ENCODE measurements around the gene IQGAP2.

Gene IQGAP2

GRCh38 chr5:76717222-76718083 lies 314.4 kb downstream of the IQGAP2 start:
- Histone ChIP-seq H3K9me2 (replicated peaks; ENCODE audit: low read depth, low read length) (no peaks in the 10 kb centered on the region), H3K36me3 (ENCODE audit: insufficient read depth, low read length) (no peaks in the 10 kb centered on the region), H3K4me2 (ENCODE audit: low read depth, low read length, poor library complexity, severe bottlenecking) (peak overlapping the region; percentile 82), H3K9me3 (ENCODE audit: insufficient read depth, low read depth, low read length) (no peaks in the 10 kb centered on the region), H3K4me3 (ENCODE audit: low read length, poor library complexity, severe bottlenecking) (peak overlapping the region; percentile 93), H4K20me1 (ENCODE audit: insufficient read depth, low read length, poor library complexity, severe bottlenecking) (peaks cover 46% of the 10 kb centered on the region), H3K4me1 (ENCODE audit: insufficient read depth, low read length, poor library complexity, severe bottlenecking) (peaks cover 65% of the 10 kb centered on the region), H3K79me2 (ENCODE audit: insufficient read depth, low read length) (peaks cover 64% of the 10 kb centered on the region), H3K9ac (ENCODE audit: low read depth, low read length, poor library complexity, severe bottlenecking) (peak overlapping the region; percentile 90), H2AFZ (ENCODE audit: low read length) (0 out of 2 replicates have a peak overlapping the region, but pooled peaks have one; percentile 99), H3F3A (ENCODE audit: low read depth) (no peaks in the 10 kb centered on the region), H3K27me3 (ENCODE audit: insufficient read depth, low read length, poor library complexity, severe bottlenecking) (no peaks in the 10 kb centered on the region)
- TF ChIP-seq EZH2phosphoT487 (IDR thresholded peaks at IDR 0.05; ENCODE audit: borderline replicate concordance) (no peak), CTCF (conservative IDR thresholded peaks at IDR 0.05; ENCODE audit: low read length) (no peak)

GRCh38 chr5:76718381-76718832 lies 315.3 kb downstream of the IQGAP2 start:
- Histone ChIP-seq H3K9ac (ENCODE audit: low read depth, low read length, poor library complexity, severe bottlenecking) (peak overlapping the region; percentile 90), H3K4me2 (ENCODE audit: low read depth, low read length, poor library complexity, severe bottlenecking) (peak overlapping the region; percentile 82), H3K9me3 (ENCODE audit: insufficient read depth, low read depth, low read length) (no peaks in the 10 kb centered on the region), H3K79me2 (ENCODE audit: insufficient read depth, low read length) (peaks cover 73% of the 10 kb centered on the region), H3K36me3 (ENCODE audit: insufficient read depth, low read length) (no peaks in the 10 kb centered on the region), H2AFZ (ENCODE audit: low read length) (no peak overlapping the region), H3F3A (ENCODE audit: low read depth) (no peaks in the 10 kb centered on the region), H3K4me1 (ENCODE audit: insufficient read depth, low read length, poor library complexity, severe bottlenecking) (peaks cover 66% of the 10 kb centered on the region), H3K27me3 (ENCODE audit: insufficient read depth, low read length, poor library complexity, severe bottlenecking) (no peaks in the 10 kb centered on the region), H4K20me1 (ENCODE audit: insufficient read depth, low read length, poor library complexity, severe bottlenecking) (peaks cover 48% of the 10 kb centered on the region), H3K9me2 (replicated peaks; ENCODE audit: low read depth, low read length) (no peaks in the 10 kb centered on the region), H3K4me3 (ENCODE audit: low read length, poor library complexity, severe bottlenecking) (peak overlapping the region; percentile 93)
- no peak for TF ChIP-seq EZH2phosphoT487 (IDR thresholded peaks at IDR 0.05; ENCODE audit: borderline replicate concordance)
- TF ChIP-seq CTCF (conservative IDR thresholded peaks at IDR 0.05; ENCODE audit: low read length): no peak

GRCh38 chr5:76718880-76719279 lies 315.8 kb downstream of the IQGAP2 start:
- peak overlapping the region; percentile 82 for H3K4me2 ChIP-seq (ENCODE audit: low read depth, low read length, poor library complexity, severe bottlenecking)
- no peak for TF ChIP-seq EZH2phosphoT487 (IDR thresholded peaks at IDR 0.05; ENCODE audit: borderline replicate concordance)
- no peak for TF ChIP-seq CTCF (conservative IDR thresholded peaks at IDR 0.05; ENCODE audit: low read length)
- peaks cover 78% of the 10 kb centered on the region for H3K79me2 ChIP-seq (ENCODE audit: insufficient read depth, low read length)
- H3K27me3 ChIP-seq (ENCODE audit: insufficient read depth, low read length, poor library complexity, severe bottlenecking): no peaks in the 10 kb centered on the region
- peak overlapping the region; percentile 93 for H3K4me3 ChIP-seq (ENCODE audit: low read length, poor library complexity, severe bottlenecking)
- peaks cover 53% of the 10 kb centered on the region for H4K20me1 ChIP-seq (ENCODE audit: insufficient read depth, low read length, poor library complexity, severe bottlenecking)
- no peak overlapping the region for H2AFZ ChIP-seq (ENCODE audit: low read length)
- H3K36me3 ChIP-seq (ENCODE audit: insufficient read depth, low read length): no peaks in the 10 kb centered on the region
- H3F3A ChIP-seq (ENCODE audit: low read depth): no peaks in the 10 kb centered on the region
- H3K9me3 ChIP-seq (ENCODE audit: insufficient read depth, low read depth, low read length): no peaks in the 10 kb centered on the region
- peak overlapping the region; percentile 90 for H3K9ac ChIP-seq (ENCODE audit: low read depth, low read length, poor library complexity, severe bottlenecking)
- H3K9me2 ChIP-seq (replicated peaks; ENCODE audit: low read depth, low read length): no peaks in the 10 kb centered on the region
- H3K4me1 ChIP-seq (ENCODE audit: insufficient read depth, low read length, poor library complexity, severe bottlenecking): peaks cover 69% of the 10 kb centered on the region
